Measurements from ENCODE around the gene PDE12. TPM values are rescaled to one million over a fixed set of nuclear protein-coding genes. Genes with fewer than 3 reads are reported as not detected.
A peak's percentile ranks its signal among the peaks of the same experiment; 100 is the strongest.

Gene PDE12
- total RNA-seq, 2 donors from 2014 or later = 24.4 to 34.5 TPM

DNA sequence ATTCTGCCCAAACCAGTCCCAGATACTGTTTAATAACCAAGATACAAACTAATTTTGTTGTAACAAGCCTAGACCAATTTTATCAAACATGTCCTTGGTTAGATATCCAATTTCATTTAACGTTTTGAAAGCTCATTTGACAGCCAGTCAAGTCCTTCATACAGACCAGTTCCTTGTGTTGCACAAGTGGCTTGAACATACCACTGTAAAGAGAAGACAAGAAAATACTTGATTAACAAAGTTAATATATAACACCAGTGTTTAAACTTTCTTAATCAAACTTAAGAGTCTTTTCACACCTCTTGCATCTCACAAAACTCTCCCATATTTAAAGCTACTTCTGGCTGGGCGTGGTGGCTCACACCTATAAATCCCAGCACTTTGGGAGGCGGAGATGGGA is 16.0 kb downstream of the PDE12 start:
- TF ChIP-seq, protein P1, sequence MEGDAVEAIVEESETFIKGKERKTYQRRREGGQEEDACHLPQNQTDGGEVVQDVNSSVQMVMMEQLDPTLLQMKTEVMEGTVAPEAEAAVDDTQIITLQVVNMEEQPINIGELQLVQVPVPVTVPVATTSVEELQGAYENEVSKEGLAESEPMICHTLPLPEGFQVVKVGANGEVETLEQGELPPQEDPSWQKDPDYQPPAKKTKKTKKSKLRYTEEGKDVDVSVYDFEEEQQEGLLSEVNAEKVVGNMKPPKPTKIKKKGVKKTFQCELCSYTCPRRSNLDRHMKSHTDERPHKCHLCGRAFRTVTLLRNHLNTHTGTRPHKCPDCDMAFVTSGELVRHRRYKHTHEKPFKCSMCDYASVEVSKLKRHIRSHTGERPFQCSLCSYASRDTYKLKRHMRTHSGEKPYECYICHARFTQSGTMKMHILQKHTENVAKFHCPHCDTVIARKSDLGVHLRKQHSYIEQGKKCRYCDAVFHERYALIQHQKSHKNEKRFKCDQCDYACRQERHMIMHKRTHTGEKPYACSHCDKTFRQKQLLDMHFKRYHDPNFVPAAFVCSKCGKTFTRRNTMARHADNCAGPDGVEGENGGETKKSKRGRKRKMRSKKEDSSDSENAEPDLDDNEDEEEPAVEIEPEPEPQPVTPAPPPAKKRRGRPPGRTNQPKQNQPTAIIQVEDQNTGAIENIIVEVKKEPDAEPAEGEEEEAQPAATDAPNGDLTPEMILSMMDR (IDR thresholded peaks at IDR 0.05) = no peak
- no peak for DNase-seq
- Histone ChIP-seq H3K36me3 (peaks cover 12% of the 10 kb centered on the region), H3K27me3 (no peaks in the 10 kb centered on the region), H3K4me1 (no peaks in the 10 kb centered on the region), H3K9ac (ENCODE audit: low read depth in 2 of 2, low read length in 2 of 2) (no peak overlapping the region), H3K4me3 (no peak overlapping the region), H3K27ac (no peak overlapping the region), H3K9me3 (no peaks in the 10 kb centered on the region)
- intact Hi-C loops (cut with DNase I) = no loop called here

DNA sequence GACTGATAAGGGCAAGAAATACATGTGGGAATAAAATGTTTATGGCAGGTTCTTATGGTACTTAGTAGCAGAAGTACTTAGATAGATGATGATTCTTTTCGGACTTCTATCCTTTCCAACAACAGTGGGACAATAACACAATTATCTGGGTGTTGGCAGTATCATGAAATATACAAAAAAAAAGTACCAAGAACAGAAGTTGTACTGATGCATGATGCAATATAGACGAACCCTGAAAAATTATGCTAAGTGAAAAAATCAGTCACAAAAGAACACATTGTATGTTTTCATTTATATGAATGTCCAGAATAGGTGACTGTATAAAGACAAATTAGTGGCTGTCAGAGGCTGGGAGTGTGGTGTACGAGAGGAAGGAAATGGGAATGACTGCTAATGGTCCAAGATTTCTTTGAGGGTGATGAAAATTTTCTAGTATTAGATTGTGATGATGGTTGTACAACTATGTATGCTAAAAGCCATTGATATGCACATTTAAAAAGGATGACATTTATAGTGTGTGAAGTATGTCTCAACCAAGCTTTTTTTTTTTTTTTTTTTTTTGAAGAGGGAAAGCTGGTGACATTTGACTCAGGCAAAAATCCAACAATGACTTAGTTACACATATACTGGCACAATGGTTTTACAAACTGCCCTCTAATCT is 20.0 kb downstream of the PDE12 start:
- no peaks in the 10 kb centered on the region for H3K27me3 ChIP-seq
- intact Hi-C loops (cut with DNase I) = no loop called here
- no peak overlapping the region for H3K27ac ChIP-seq
- TF ChIP-seq, protein P1 (IDR thresholded peaks at IDR 0.05) = no peak
- H3K4me3 ChIP-seq = no peak overlapping the region
- H3K9ac ChIP-seq (ENCODE audit: low read depth in 2 of 2, low read length in 2 of 2) = no peak overlapping the region
- H3K36me3 ChIP-seq = peaks cover 12% of the 10 kb centered on the region
- DNase-seq = no peak
- H3K9me3 ChIP-seq = no peaks in the 10 kb centered on the region
- no peaks in the 10 kb centered on the region for H3K4me1 ChIP-seq

DNA sequence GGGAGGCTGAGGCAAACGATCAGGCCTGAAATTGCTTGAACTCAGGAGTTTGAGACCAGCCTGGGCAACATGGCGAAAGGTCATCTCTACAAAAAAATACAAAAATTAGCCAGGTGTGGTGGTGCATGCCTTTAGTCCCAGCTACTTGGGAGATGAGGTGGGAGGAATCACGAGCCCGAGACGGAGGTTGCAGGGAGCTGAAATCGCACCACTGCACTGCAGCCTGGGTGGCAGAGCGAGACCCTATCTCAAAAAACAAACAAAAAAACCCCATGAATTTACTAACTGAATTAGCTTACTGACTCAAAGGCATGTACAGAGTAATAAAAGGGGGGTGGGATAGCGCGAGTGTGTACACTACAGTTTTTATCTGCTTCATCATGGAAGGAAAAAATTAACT is 21.7 kb downstream of the PDE12 start:
- no peaks in the 10 kb centered on the region for H3K9me3 ChIP-seq
- H3K9ac ChIP-seq (ENCODE audit: low read depth in 2 of 2, low read length in 2 of 2) = no peak overlapping the region
- intact Hi-C loops (cut with DNase I) = no loop called here
- DNase-seq = no peak
- H3K27ac ChIP-seq = no peak overlapping the region
- no peak overlapping the region for H3K4me3 ChIP-seq
- H3K36me3 ChIP-seq = peaks cover 12% of the 10 kb centered on the region
- TF ChIP-seq, protein P1 (IDR thresholded peaks at IDR 0.05) = no peak
- no peaks in the 10 kb centered on the region for H3K4me1 ChIP-seq
- H3K27me3 ChIP-seq = no peaks in the 10 kb centered on the region

DNA sequence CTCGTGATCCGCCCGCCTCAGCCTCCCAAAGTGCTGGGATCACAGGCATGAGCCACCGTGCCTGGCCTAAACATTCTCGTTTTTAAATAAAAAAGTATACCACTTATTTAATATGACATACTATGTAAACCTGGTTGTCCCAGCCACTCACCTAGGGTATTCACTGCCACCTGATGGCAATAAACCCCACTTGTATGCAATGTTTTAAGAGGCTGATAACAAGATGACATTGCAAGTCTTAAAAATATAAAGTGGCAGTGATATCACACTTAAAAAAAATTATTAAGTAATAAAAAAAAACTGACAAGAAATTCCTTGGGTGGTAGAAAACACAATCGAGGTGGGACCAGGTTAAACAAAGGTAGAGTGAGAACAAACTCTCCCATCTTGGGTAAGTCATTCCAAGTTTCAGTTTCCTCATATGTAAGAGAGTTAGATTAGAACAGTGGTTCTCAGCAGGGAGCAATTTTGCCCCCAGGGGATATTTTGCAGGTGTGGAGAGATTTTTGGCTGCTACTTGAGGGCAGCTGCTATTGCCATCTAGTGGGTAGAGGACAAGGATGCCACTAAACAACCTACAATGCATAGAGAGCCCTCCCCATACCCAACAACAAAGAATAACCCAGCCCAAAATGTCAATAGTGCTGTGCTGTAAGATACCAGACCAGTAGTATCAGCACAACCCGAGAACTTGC is 26.5 kb downstream of the PDE12 start:
- Histone ChIP-seq H3K27ac (peak overlapping the region; percentile 61), H3K9me3 (no peaks in the 10 kb centered on the region), H3K4me3 (no peak overlapping the region), H3K36me3 (no peaks in the 10 kb centered on the region), H3K9ac (ENCODE audit: low read depth in 2 of 2, low read length in 2 of 2) (peak overlapping the region in 1 of 2 donors; percentile 46), H3K4me1 (no peaks in the 10 kb centered on the region), H3K27me3 (no peaks in the 10 kb centered on the region)
- TF ChIP-seq, protein P1 (IDR thresholded peaks at IDR 0.05) = peak; percentile 16
- DNase-seq = peak; percentile 53
- intact Hi-C loops (cut with DNase I) = no loop called here

DNA sequence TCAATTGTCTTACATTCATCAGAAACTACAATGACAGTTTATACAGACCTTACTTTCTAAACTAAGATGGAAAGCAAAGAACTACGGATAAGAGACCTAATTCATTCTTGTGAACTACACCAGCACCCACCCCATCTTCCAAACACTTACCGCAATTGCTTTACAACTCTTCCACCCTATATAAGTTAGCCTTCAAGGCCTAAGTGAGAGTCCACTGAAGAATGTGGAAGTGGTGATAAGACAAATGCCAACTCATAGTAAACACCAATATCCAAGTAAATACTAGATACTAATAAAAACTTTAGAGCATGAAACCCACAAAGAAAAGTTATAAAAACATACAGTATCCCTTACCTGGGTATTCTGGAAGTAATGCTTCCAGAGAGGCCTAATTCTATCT is 27.5 kb downstream of the PDE12 start:
- no peak for DNase-seq
- Histone ChIP-seq H3K9ac (ENCODE audit: low read depth in 2 of 2, low read length in 2 of 2) (peak overlapping the region in 1 of 2 donors; percentile 46), H3K4me3 (no peak overlapping the region), H3K27me3 (no peaks in the 10 kb centered on the region), H3K4me1 (no peaks in the 10 kb centered on the region), H3K9me3 (no peaks in the 10 kb centered on the region), H3K36me3 (no peaks in the 10 kb centered on the region), H3K27ac (peak overlapping the region; percentile 61)
- intact Hi-C loops (cut with DNase I) = no loop called here
- TF ChIP-seq, protein P1 (IDR thresholded peaks at IDR 0.05) = no peak
